Measurements from ENCODE around the gene MPP4. TPM values are rescaled to one million over a fixed set of nuclear protein-coding genes. Genes with fewer than 3 reads are reported as not detected.

Gene MPP4
- total RNA-seq, 1 experiment from 2014 or later, result not detected

DNA sequence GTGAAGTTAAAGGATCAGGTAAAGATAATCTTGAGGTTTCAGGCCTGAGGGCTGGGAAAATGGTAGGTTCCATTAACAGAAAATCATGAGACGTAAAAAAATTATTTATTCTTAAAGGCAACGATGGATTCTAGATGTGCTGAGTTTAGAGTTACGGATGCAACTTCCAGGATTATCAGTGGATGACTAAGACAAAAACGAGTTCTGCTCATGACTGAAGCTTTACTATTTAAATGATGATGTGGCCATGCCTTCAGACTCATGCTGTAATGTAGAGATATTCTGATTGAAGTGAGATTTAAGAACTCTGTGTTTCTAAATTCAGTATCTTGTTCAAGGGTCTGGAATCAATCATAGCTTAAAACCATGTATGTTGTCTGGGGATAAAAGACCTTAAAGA, 60.1 kb downstream of the MPP4 start:
- Histone ChIP-seq H3K4me1 (ENCODE audit: control insufficient read depth, insufficient read depth, low read length) (peaks cover 6% of the 10 kb centered on the region; the same call in 1 of the 2 replicates), H3K4me3 (ENCODE audit: low read depth in 2 of 2, low read length in 2 of 2) (no peak overlapping the region), H3K36me3 (ENCODE audit: control insufficient read depth, insufficient read depth, low read length) (peaks cover 3% of the 10 kb centered on the region), H3K27me3 (ENCODE audit: control insufficient read depth, insufficient read depth, low read length) (no peaks in the 10 kb centered on the region), H3K27ac (ENCODE audit: low read length) (no peak overlapping the region), H3K9me3 (ENCODE audit: control insufficient read depth, insufficient read depth, low read depth, low read length) (no peaks in the 10 kb centered on the region)
- DNase-seq (ENCODE audit: low read depth, low spot score) (no peak), ATAC-seq (no peak)
- no TSS peak for BruUV-seq (replicated peaks)
- intact Hi-C loops (cut with micrococcal nuclease; ENCODE audit: unreplicated experiment) (no loop called here), in situ Hi-C loops (cut with HindIII; ENCODE audit: low pct_unique_long_range_greater_than_20kb, low sequenced_read_pairs) (no loop called here)
- no peak for TF ChIP-seq POLR2AphosphoS5 (IDR thresholded peaks at IDR 0.05; ENCODE audit: low read depth, low read length)
- POLR2A ChIA-PET, result no interaction called here
- CTCF ChIA-PET, result no interaction called here

DNA sequence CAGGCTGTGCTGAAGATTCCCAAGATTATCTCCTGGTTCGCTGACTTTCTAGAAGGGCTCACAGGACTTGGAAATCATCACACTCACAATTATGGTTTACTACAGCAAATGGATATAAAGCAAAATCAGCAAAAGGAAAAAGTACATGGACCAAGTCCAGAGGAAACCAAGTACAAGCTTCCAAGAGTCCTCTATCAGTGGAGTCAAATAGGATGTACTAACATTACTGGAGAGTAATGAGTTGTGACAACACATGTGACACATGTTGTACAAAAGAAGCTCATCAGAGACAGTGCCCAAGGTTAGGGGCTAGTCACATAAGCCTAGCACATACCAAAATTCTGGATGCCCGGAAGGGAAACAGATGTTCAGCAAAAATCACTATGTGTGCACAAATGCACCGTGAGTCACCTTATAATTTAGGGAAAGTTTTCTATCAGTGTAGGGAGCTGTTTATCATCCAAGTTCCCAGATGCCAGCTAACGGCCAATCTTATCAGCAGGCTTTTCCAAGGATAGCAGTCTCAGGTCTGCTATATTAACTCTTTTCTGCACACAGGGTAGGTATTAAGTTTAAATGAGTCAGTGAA, 64.7 kb downstream of the MPP4 start:
- DNase-seq (ENCODE audit: low read depth, low spot score) (no peak), ATAC-seq (no peak)
- ChIA-PET POLR2A (interaction anchor here (0.5 kb wide), 1 partner anchor 185 kb away, joined by 3 read pairs; no protein-coding TSS in a partner anchor), CTCF (interaction anchor here (0.5 kb wide), 1 partner anchor 182 kb away, joined by 7 read pairs; the partner anchor contains the start of genes STRADB and TRAK2)
- BruUV-seq (replicated peaks), result no TSS peak
- Histone ChIP-seq H3K36me3 (ENCODE audit: control insufficient read depth, insufficient read depth, low read length) (peaks cover 18% of the 10 kb centered on the region), H3K4me3 (ENCODE audit: low read depth in 2 of 2, low read length in 2 of 2) (no peak overlapping the region), H3K27ac (ENCODE audit: low read length) (no peak overlapping the region), H3K9me3 (ENCODE audit: control insufficient read depth, insufficient read depth, low read depth, low read length) (no peaks in the 10 kb centered on the region), H3K27me3 (ENCODE audit: control insufficient read depth, insufficient read depth, low read length) (no peaks in the 10 kb centered on the region), H3K4me1 (ENCODE audit: control insufficient read depth, insufficient read depth, low read length) (no peaks in the 10 kb centered on the region)
- in situ Hi-C loops (cut with HindIII; ENCODE audit: low pct_unique_long_range_greater_than_20kb, low sequenced_read_pairs), result no loop called here
- TF ChIP-seq SIN3A (IDR thresholded peaks at IDR 0.05; ENCODE audit: borderline replicate concordance, insufficient read depth, low read depth, low read length), result no peak
- TF ChIP-seq POLR2AphosphoS5 (IDR thresholded peaks at IDR 0.05; ENCODE audit: low read depth, low read length), result no peak
- TF ChIP-seq, protein P1, sequence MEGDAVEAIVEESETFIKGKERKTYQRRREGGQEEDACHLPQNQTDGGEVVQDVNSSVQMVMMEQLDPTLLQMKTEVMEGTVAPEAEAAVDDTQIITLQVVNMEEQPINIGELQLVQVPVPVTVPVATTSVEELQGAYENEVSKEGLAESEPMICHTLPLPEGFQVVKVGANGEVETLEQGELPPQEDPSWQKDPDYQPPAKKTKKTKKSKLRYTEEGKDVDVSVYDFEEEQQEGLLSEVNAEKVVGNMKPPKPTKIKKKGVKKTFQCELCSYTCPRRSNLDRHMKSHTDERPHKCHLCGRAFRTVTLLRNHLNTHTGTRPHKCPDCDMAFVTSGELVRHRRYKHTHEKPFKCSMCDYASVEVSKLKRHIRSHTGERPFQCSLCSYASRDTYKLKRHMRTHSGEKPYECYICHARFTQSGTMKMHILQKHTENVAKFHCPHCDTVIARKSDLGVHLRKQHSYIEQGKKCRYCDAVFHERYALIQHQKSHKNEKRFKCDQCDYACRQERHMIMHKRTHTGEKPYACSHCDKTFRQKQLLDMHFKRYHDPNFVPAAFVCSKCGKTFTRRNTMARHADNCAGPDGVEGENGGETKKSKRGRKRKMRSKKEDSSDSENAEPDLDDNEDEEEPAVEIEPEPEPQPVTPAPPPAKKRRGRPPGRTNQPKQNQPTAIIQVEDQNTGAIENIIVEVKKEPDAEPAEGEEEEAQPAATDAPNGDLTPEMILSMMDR (IDR thresholded peaks at IDR 0.05), result no peak
- TF ChIP-seq, protein P2, sequence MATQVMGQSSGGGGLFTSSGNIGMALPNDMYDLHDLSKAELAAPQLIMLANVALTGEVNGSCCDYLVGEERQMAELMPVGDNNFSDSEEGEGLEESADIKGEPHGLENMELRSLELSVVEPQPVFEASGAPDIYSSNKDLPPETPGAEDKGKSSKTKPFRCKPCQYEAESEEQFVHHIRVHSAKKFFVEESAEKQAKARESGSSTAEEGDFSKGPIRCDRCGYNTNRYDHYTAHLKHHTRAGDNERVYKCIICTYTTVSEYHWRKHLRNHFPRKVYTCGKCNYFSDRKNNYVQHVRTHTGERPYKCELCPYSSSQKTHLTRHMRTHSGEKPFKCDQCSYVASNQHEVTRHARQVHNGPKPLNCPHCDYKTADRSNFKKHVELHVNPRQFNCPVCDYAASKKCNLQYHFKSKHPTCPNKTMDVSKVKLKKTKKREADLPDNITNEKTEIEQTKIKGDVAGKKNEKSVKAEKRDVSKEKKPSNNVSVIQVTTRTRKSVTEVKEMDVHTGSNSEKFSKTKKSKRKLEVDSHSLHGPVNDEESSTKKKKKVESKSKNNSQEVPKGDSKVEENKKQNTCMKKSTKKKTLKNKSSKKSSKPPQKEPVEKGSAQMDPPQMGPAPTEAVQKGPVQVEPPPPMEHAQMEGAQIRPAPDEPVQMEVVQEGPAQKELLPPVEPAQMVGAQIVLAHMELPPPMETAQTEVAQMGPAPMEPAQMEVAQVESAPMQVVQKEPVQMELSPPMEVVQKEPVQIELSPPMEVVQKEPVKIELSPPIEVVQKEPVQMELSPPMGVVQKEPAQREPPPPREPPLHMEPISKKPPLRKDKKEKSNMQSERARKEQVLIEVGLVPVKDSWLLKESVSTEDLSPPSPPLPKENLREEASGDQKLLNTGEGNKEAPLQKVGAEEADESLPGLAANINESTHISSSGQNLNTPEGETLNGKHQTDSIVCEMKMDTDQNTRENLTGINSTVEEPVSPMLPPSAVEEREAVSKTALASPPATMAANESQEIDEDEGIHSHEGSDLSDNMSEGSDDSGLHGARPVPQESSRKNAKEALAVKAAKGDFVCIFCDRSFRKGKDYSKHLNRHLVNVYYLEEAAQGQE (IDR thresholded peaks at IDR 0.05; ENCODE audit: insufficient read depth in 1 of 2, low read depth in 2 of 2, low read length in 1 of 2), result no peak
- no peak for TF ChIP-seq TCF7L2 (IDR thresholded peaks at IDR 0.05; ENCODE audit: low read depth, low read length)
- intact Hi-C loops (cut with micrococcal nuclease; ENCODE audit: unreplicated experiment), result no loop called here

DNA sequence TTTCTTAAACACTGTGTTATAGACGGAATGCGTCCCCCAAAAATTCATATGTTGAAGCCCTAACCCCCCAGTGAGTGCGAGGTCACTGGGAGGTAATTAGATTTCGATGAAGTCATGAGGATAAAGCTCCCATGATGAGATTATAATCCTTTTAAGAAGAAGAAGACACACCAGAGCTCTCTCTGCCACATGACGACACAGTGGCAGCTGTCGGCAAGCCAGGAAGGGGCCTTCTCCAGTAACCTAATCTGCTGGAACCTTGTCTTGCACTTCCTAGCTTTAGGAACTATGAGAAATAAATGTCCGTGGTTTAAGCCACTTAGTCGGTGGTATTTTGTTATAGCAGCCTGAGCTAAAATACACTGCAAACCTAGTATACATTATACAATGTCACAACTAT, 67.4 kb downstream of the MPP4 start:
- H3K27me3 ChIP-seq (ENCODE audit: control insufficient read depth, insufficient read depth, low read length), result no peaks in the 10 kb centered on the region
- no peak for TF ChIP-seq TCF7L2 (IDR thresholded peaks at IDR 0.05; ENCODE audit: low read depth, low read length)
- TF ChIP-seq, protein P1 (IDR thresholded peaks at IDR 0.05), result no peak
- TF ChIP-seq, protein P2 (IDR thresholded peaks at IDR 0.05; ENCODE audit: insufficient read depth in 1 of 2, low read depth in 2 of 2, low read length in 1 of 2), result no peak
- no peak for TF ChIP-seq SIN3A (IDR thresholded peaks at IDR 0.05; ENCODE audit: borderline replicate concordance, insufficient read depth, low read depth, low read length)
- no peak for TF ChIP-seq POLR2AphosphoS5 (IDR thresholded peaks at IDR 0.05; ENCODE audit: low read depth, low read length)
- no peaks in the 10 kb centered on the region for H3K4me1 ChIP-seq (ENCODE audit: control insufficient read depth, insufficient read depth, low read length)
- intact Hi-C loops (cut with micrococcal nuclease; ENCODE audit: unreplicated experiment), result no loop called here
- BruUV-seq (replicated peaks), result no TSS peak
- H3K4me3 ChIP-seq (ENCODE audit: low read depth in 2 of 2, low read length in 2 of 2), result no peak overlapping the region
- ChIA-PET POLR2A (no interaction called here), CTCF (no interaction called here)
- no peak overlapping the region for H3K27ac ChIP-seq (ENCODE audit: low read length)
- H3K9me3 ChIP-seq (ENCODE audit: control insufficient read depth, insufficient read depth, low read depth, low read length), result no peaks in the 10 kb centered on the region
- in situ Hi-C loops (cut with HindIII; ENCODE audit: low pct_unique_long_range_greater_than_20kb, low sequenced_read_pairs), result no loop called here
- no peak for ATAC-seq
- DNase-seq (ENCODE audit: low read depth, low spot score), result no peak
- peaks cover 24% of the 10 kb centered on the region for H3K36me3 ChIP-seq (ENCODE audit: control insufficient read depth, insufficient read depth, low read length)
